ENCODE measurements around the gene OR2K2.

DNA sequence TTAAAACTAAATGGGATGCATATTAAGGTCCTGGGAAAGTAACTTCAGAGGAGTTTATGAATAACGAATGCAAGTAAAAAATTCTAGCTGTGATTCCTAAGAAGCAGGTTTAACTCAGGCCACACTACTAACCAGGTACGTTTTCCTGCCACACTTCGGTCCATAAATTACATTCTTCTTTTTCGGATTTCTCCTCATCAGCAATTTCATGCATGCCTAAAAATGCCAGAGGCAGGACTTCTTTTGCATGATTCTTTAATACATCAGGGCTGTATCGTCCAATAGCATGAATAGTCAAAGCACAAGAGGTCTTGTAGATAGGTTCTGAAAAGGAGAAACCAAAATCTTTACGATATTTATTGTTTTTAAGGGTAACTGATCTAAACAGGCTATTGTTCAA is 42.3 kb upstream of the OR2K2 start:
- TF ChIP-seq CTCF (IDR thresholded peaks at IDR 0.05), result no peak
- no peak for TF ChIP-seq POLR2A (IDR thresholded peaks at IDR 0.05)

All from lower leg skin (tissue), 3 donors.